ENCODE data around the gene DDX51. TPM values are rescaled to one million over a fixed set of nuclear protein-coding genes. Genes with fewer than 3 reads are reported as not detected.

The DDX51 gene
- total RNA-seq, 1 experiment from 2014 or later: 26.7 TPM

DNA sequence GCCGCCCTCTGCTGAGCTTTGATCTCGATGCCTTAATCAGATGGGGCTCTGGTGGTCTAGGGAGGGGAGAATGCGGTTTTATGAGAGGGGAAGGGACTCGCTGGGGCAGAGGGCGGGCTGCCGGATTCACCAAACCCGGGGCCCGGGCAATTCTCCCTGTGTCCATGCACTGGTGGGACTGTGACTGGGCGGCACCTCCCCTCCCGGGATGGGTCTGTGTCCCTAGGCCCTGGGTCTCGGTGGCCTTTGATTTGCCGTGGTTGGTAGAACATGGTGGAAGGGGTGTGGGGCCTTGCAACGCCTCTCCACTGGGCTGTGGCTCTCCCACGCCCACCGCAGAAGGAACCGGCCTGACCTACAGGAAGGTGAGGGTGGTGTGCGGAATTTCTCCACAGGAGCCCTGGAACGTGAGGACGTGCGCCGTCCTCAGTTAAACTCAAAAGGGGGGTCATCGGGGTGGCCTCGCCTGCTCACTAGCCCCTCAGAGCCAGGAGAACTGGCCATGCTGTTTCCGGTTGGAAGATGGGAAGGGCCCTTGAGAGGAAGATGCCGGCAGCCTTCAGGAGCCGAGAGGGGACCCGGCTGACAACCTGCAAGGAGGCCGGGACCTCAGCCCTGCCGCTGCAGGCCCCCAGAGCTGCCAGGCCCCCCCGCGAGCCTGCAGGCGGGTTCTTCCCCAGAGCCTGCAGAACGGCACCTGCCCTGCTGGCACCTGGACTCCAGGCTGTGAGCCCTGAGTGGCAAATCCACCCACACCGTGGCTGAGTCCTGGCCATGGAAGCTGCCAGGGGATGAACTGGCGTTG is 43.7 kb upstream of the DDX51 start:
- ChIA-PET POLR2A (ENCODE audit: unreplicated experiment) (no interaction called here), CTCF (no interaction called here)
- DNase-seq (no peak), ATAC-seq (no peak)
- Histone ChIP-seq H3K27ac (ENCODE audit: low read length) (no peak overlapping the region), H3K4me3 (ENCODE audit: low read length) (no peak overlapping the region), H3K9me2 (replicated peaks; ENCODE audit: low read length) (no peaks in the 10 kb centered on the region), H3K4me2 (ENCODE audit: low read length) (no peak overlapping the region), H4K20me1 (ENCODE audit: low read length) (no peaks in the 10 kb centered on the region), H3K4me1 (ENCODE audit: insufficient read depth, low read length) (peaks cover 15% of the 10 kb centered on the region), H2AFZ (ENCODE audit: low read length) (no peak overlapping the region), H3K27me3 (ENCODE audit: low read length) (peaks cover 20% of the 10 kb centered on the region; the same call in 1 of the 2 replicates), H3K79me2 (ENCODE audit: low read length) (no peaks in the 10 kb centered on the region), H3K36me3 (ENCODE audit: low read depth, low read length) (no peaks in the 10 kb centered on the region), H3K9ac (ENCODE audit: low read length) (no peak overlapping the region), H3K9me3 (ENCODE audit: low read length) (no peaks in the 10 kb centered on the region), H3F3A (ENCODE audit: low read length, unreplicated experiment) (no peaks in the 10 kb centered on the region)
- TF ChIP-seq EZH2phosphoT487 (IDR thresholded peaks at IDR 0.05; ENCODE audit: borderline replicate concordance, low read length) (no peak), EZH2 (IDR thresholded peaks at IDR 0.05; ENCODE audit: low read length, unreplicated experiment) (no peak)
- TF ChIP-seq, protein P1, sequence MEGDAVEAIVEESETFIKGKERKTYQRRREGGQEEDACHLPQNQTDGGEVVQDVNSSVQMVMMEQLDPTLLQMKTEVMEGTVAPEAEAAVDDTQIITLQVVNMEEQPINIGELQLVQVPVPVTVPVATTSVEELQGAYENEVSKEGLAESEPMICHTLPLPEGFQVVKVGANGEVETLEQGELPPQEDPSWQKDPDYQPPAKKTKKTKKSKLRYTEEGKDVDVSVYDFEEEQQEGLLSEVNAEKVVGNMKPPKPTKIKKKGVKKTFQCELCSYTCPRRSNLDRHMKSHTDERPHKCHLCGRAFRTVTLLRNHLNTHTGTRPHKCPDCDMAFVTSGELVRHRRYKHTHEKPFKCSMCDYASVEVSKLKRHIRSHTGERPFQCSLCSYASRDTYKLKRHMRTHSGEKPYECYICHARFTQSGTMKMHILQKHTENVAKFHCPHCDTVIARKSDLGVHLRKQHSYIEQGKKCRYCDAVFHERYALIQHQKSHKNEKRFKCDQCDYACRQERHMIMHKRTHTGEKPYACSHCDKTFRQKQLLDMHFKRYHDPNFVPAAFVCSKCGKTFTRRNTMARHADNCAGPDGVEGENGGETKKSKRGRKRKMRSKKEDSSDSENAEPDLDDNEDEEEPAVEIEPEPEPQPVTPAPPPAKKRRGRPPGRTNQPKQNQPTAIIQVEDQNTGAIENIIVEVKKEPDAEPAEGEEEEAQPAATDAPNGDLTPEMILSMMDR (conservative IDR thresholded peaks at IDR 0.05; ENCODE audit: low read depth, low read length): no peak
- no TSS peak for BruUV-seq (replicated peaks)
- intact Hi-C loops (cut with micrococcal nuclease): loop anchor here (2.0 kb wide), 1 partner anchor 33 kb away; no protein-coding TSS in a partner anchor

DNA sequence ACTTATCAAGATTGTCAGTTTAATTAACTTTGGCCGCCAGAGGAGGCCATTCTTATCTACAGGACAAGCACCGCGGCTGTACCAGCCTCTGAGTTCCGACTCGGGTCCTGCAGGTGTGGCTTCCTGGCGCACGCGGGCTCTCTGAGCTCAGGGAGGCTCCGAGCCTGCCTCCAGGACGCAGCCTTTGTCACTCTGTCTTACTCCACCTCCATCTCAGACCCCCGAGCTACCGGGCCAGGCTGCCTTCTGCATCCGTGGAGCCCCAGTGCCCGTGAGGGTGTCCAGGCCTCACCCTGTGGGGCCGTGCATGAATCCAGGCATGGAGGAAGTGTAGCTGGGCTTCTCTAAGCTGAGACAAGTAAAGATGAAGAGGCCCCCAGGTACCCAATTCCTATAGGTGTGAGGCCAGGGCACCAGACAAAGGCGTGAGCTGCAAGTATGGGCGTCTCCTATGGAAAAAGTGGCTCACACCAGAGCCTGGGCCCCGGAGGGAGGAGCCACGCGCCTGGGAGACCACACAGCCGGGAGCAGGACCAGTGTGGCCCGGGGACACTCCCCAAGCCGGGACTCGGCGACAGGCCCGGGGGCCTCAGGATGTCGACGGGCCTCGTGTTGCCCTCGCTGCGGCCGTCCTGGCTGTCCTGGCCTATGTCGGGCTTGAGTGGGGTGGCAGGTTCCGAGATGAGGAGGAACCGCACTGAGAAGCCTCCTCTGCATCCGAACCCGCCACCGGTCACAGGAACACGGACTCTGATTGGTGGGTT is 42.9 kb upstream of the DDX51 start:
- ATAC-seq (no peak), DNase-seq (peak; percentile 36)
- no peak overlapping the region for H2AFZ ChIP-seq (ENCODE audit: low read length)
- BruUV-seq (replicated peaks): no TSS peak
- H3K9me2 ChIP-seq (replicated peaks; ENCODE audit: low read length): no peaks in the 10 kb centered on the region
- H3K4me3 ChIP-seq (ENCODE audit: low read length): no peak overlapping the region
- H3F3A ChIP-seq (ENCODE audit: low read length, unreplicated experiment): no peaks in the 10 kb centered on the region
- ChIA-PET CTCF (interaction anchor here (0.6 to 0.8 kb wide), 2 partner anchors 155 to 204 kb away, joined by 3 read pairs; no protein-coding TSS in a partner anchor), POLR2A (ENCODE audit: unreplicated experiment) (no interaction called here)
- peaks cover 24% of the 10 kb centered on the region; the same call in 1 of the 2 replicates for H3K27me3 ChIP-seq (ENCODE audit: low read length)
- H3K4me1 ChIP-seq (ENCODE audit: insufficient read depth, low read length): peaks cover 15% of the 10 kb centered on the region
- no peaks in the 10 kb centered on the region for H4K20me1 ChIP-seq (ENCODE audit: low read length)
- H3K79me2 ChIP-seq (ENCODE audit: low read length): no peaks in the 10 kb centered on the region
- TF ChIP-seq, protein P1 (conservative IDR thresholded peaks at IDR 0.05; ENCODE audit: low read depth, low read length): peak; percentile 40; the same call in 1 of the 2 replicates
- TF ChIP-seq EZH2 (IDR thresholded peaks at IDR 0.05; ENCODE audit: low read length, unreplicated experiment): no peak
- no peak overlapping the region for H3K4me2 ChIP-seq (ENCODE audit: low read length)
- no peaks in the 10 kb centered on the region for H3K9me3 ChIP-seq (ENCODE audit: low read length)
- no peak overlapping the region for H3K27ac ChIP-seq (ENCODE audit: low read length)
- H3K36me3 ChIP-seq (ENCODE audit: low read depth, low read length): no peaks in the 10 kb centered on the region
- intact Hi-C loops (cut with micrococcal nuclease): no loop called here
- no peak overlapping the region for H3K9ac ChIP-seq (ENCODE audit: low read length)

All from PC-3 (cell line).